NCI-H460 (cell line): ENCODE measurements around the gene INSIG1. TPM values are rescaled to one million over a fixed set of nuclear protein-coding genes. Genes with fewer than 3 reads are reported as not detected.
A peak's percentile ranks its signal among the peaks of the same experiment; 100 is the strongest.

Source experiments
- DNase-seq: peaks from one replicate; pipeline ENCODE4 v3.0.0-alpha.2; 2016; ENCODE audit warnings: low read depth; ENCODE audit errors: extremely low read depth
- total RNA-seq: library from RNA; depleted of rRNA; stranded (reverse); fragments of >200 nt; shearing (Covaris generic); gene quantifications from 2 replicates; pipeline ENCODE4 v1.2.3, GENCODE V29; 2014

INSIG1 gene
- total RNA-seq, 1 experiment from 2014 or later, result 19.0 TPM

DNA sequence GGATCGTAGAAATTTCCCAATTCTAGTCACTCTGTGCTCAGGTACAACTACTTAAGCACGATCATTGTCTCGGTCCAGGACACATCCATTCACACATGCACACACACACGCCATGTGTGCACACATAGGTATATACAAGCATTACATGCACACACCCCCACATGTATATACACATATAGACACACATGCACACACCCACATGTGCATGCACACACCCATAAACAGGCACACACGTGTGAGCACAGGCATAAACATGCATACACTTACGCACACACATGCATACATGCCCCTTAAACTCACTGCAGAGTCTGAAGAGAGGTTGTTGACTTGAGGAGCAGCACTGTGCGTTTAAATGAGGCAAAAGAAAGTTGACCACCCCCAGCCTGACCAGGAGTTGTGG is 32.5 kb upstream of the INSIG1 start:
- no peak for DNase-seq

DNA sequence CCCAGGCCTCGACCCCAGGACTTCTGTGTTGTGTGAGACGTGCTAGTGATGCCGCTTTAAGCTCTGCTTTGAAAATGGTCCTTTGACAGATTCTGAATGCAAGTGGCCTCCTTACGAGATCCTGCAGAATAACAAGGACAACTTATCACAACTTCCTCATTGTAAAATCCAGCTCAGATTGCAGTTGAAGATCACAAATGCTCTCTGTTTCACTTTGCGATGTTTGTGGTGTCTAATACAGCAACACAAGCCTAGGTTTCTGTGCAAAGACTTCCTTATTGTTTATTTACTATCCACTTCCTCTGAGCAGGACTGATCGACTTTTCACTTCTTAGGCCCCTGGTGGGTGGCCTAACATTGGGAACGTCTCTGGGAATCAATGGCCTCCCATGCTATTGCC is 31.7 kb upstream of the INSIG1 start:
- DNase-seq, result no peak

DNA sequence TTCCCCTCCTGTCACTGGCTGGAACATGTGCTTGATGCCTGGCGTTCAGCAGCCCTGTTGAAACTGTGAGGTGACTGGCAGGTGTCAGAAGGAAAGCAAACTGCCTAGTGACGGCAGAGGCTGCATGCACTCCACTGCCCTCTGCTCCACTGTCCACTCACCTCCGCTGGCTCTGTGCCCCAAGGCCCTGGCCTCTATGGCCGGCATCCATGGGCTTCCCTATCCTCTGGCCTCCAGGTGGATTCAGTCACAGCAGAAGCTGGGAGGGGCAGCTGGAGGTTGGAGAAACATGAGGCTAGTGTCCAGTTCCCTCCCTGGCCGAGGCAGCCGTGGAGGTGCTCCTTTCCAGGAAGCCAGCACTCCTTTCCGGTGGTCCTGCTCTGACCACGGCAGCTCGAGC is 31.2 kb upstream of the INSIG1 start:
- no peak for DNase-seq

DNA sequence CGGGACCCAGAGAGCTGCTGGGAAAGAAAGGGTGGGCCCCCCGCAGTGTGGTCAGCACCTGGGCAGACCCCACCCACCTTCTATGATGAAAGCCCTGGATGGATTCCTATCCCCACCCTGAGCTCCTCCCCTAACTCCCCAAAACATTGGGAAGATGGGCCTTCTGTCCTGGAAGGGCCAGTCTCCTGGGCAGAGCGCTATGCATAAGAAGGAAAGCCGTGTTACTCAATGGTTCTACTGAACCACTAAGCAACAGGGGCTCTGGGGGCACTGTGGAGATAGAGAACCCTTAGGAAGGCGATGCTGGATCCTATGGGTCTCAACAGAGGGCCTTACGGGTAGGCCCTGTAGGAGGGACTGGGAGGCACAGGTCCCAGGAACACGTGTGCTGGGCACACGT is 30.7 kb upstream of the INSIG1 start:
- DNase-seq, result no peak

DNA sequence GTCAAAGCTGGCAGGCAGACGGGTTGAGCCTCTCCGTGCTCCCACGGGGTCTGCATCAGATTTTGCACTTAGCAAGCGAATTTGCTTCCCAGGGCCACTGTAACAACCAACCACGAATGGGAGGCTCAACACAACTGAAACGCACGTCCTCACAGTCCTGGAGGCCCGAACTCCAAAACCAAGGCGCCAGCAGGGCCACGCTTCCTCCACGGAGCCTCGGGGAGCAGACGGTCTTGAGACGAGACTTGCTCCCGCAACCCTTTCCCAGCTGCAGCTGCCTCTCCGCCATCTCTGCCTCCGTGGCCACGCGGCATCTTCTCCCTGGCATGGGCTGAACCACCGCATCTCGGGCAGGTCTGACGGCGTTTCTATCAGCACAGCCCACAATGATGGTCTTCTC is 30.2 kb upstream of the INSIG1 start:
- DNase-seq, result no peak

DNA sequence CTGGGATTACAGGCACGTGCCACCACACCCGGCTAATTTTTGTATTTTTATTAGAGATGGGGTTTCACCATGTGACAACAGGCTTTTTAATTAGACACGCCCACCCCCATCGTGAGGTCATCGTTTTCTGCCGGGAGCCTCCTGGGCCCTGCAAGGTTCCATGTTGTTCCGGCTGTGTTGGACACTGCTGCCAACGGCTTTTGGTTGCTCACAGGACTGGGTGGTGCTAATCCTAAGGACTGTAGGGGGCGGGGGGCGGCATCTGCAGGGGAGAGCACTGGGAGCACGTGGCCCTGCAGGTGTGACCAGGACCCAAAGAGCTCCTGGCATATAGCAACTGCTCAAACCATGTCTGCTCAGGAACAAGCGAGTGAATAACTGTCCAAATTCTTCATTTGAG is 29.5 kb upstream of the INSIG1 start:
- no peak for DNase-seq

DNA sequence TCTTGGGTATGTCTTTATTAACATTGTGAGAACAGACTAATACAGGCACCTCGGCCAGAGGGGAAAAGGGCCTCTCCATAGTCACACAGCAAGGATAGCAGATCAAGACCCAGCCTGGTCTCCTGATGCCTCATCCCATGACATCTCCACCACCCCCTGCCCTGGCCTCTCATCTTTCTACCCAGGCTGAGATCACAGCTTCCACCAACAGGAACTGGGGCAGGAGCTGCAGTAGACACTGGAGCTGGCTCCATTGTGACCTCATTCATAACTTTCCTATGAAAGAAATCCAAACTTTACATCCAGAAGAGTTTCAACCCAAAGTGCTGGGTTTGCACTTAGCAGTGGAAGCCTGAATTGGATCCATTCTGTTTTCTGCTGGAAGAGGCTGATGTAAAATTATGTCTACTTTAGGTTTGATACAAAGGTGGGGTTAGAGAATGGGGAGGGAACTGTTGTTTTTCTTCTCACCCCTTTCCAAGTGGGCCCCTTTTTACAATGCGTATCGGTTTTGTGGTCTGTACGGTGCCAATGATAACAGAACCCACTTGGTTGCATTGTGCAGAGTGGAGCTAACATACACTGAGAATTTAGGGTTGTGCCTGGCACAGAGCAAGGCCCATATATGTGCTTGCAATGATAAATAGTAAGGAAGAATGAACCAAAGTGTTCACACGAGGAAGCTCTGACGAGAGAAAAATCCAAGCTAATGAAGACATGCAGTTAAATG is 28.6 kb upstream of the INSIG1 start:
- no peak for DNase-seq

DNA sequence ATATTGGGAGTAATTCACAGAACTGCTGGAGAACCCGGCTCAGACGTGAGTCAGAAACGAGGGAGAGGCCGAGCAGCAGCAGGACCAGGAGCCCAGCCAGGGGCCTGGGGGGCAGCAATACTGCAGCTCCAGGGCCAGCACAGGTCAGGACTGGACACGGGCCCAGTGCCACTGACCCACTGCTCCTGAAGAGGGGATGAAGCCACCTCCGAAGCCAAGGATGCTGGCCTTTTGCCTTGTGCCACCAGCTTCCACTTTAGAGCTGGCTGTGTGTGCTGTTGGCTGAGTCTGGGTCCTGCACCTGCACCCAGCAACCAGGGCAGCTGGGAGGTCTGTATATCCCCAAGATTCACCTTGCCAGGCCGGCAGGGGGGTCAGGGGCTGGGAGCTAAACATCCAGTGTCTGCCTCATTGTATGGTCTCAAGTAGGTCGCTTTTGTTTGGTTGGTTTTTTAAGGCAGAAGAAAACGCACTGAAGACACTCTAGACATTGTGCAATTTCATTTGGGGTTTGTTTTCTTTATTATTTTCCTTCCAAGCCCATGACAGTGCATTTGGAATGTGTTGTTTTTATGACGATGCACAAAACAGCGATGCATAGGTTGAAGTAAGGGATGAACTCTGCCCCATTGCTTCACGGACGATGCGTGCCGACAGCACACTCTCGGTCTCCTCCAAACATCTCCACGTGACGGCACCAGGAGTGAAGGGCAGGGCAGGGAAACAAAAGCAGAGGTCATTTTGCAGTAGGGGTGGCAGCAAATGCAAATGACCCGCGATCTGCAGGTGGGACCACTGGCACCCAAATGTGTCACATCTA is 27.7 kb upstream of the INSIG1 start:
- DNase-seq, result peak; percentile 38

DNA sequence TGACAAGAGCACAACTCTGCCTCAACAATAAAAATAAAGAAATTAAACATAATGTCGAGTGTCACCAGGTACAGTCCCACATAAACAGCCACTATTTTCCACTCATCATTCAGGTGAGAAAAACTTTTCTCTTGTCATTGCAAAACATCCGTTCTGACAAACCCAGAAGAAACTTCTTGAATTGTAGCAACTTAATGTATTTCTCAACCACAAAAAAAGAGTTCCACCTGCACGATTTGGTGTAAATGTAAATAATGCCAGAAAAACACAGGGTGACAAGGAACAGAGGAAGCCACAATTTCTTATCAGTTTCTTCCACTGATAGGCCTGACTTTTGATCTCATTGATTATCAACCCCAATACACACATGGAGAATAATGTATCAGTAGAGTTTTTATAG is 26.8 kb upstream of the INSIG1 start:
- no peak for DNase-seq

DNA sequence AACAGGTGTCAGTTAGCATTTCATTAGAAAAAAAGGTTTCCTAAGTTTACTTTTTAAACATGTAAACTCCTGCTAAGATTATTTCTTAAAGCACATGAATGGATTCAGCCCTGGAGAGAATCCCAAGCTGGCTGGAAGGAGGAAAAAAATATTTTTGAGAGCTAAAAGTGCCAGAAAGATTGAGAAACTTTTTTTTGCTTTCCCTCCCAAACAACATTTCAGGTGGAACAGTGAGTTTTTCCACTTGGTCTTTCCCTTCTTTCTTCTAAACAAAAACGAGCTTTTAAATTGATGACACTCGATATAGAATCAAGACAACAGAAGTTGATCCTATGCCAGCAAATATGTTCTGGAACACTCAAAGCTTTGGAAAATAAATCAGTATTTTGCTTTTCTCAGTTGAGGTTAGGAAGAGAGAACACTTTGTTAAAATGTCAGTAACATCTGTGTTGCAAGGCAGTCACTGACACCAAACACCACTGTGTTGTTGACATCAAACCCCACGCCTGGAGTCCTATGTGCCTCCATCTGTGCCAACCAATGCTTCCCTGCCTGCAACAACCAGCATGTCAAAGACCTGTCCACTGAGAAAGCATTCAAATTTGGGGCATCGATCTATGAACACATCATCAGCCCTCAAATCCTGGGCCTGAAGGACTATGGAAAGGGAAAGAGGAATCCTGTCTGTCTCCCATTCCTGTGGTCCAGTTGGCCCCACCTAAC is 22.9 kb upstream of the INSIG1 start:
- no peak for DNase-seq

DNA sequence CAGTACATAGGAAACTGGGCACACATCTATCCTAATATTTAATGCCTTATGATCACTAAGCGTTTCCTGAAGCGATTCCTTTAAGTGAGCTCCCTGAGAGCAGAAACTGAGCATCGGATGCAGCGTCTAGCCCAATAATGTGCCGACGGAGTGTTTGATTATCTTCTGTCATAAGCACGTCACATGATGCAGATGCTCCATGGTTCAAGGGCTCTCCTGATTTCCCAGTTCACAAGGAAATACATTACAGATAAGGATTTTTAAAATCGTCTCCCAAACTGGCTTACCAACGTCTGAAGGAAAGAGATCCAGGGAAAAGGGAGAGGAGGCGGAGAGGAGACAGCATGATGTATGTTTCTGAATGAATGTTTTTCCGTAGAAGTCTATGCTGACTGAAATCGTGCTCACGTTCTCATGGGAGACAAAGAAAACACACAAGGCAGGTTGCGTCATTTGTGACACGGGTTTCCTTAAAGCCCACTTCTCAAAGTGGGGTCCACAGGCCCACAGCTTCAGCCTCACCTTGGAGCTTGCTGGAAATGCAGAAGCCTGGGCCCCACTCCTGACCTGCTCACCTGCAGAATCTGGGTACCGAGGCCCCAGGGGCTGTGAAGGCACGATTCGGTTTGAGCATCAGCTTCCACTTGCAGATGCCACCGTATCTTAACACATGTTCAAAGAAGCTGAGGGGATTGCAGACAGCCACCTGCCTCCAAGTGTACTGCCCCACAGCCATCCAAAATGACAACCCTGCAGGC is 21.5 kb upstream of the INSIG1 start:
- DNase-seq, result no peak

DNA sequence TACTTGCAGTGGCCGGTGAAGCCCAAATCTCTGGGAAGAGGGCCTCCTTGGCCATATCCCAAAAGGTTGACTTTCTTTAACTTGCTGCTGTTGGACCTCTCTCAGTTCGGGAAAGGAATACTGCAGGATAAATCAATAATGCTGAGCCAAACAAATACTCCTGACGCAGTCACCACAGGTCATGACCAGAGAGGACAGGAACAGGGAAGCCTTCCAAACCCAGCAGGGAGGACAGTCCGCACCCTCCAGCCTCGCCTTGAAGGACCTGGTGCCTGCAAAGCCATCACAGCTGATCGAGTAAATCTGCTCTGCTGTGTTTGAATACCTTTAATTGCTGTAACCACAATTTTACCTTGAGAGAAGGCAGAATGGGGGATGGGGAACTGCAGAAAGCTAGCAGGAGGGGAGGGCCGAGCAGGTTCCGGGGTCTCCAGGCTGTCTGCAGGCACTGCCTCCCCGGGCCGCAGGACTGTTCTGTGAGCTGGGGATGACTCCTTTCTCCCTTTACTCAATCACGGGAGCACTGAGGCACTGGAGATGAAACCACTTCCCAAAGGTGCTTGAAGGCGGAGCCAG is 20.8 kb upstream of the INSIG1 start:
- no peak for DNase-seq

DNA sequence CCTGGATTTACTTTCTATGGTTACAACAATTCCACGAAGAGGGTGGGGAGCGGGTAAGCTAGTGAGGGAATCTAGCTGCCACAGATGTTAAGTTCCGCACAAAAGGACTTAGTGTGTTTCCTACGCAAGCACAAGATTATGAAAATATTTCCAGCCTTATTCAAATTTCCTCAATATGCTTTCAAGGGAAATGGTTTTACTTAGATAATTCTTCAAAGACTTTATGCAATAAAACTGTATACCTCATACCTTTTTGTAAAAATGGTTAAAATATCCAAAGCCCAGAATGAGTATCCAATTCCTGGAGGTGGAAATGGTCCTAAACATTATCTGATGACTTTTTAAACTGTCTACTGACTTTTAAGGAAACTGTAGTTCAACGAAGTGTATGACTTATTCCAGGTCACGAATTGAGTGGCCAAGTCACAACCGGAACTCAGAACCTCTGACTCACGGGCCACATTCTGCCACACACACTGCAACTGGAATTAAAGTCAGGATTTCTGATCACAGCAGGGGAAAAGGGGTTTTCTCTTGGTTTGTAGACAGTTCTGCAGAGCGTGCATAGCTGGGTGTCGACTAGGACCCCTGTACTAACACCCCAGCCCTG is 20.2 kb upstream of the INSIG1 start:
- no peak for DNase-seq

DNA sequence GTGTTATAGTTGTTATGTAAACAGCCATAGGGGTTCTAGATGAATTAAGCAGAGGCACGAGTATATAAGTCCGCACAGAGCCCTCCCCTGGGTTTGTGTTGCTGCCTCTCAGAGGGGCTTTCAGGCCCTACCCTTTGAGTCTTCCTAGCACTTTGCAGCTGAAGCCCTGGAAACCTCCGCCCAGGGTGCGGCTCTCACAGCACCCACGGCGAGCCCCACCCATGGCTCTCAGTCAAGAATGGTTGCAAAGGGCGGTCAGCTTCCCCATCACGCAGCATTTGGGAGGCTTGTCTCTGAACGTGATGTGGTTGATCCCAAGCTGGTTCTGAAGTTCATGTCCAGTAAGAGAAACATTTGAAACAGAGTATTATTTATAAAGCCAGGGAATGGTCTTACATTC is 18.8 kb upstream of the INSIG1 start:
- DNase-seq, result no peak

DNA sequence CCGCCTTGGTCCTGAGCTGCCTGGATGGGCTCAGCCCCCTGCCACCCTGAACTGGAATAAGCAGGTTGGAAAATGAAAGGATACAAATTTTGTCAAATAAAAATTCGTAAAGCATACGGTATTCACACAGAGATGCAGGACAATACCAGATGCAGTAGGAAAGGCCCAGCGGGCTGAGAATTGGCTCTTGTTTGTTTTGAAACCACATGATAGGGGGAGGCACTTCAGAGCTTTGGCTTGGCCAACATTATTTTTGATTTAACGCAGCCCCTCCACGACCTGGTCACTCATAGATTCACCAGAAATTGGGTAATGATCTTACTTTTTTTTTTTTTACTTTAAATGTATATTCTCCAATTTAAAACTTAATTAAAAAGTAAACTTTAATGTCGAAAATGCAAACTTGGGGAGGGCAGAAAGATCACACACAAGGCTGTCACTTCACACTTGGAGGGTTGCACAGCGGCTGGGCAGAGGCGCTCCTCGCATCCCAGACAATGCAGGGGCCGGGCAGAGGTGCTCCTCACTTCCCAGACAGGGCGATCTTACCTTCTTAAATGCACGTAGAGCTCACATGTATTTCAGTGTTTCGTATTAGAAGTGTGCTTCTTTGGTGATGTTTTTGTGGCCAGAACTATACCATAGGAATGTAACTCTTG is 17.8 kb upstream of the INSIG1 start:
- DNase-seq, result no peak

DNA sequence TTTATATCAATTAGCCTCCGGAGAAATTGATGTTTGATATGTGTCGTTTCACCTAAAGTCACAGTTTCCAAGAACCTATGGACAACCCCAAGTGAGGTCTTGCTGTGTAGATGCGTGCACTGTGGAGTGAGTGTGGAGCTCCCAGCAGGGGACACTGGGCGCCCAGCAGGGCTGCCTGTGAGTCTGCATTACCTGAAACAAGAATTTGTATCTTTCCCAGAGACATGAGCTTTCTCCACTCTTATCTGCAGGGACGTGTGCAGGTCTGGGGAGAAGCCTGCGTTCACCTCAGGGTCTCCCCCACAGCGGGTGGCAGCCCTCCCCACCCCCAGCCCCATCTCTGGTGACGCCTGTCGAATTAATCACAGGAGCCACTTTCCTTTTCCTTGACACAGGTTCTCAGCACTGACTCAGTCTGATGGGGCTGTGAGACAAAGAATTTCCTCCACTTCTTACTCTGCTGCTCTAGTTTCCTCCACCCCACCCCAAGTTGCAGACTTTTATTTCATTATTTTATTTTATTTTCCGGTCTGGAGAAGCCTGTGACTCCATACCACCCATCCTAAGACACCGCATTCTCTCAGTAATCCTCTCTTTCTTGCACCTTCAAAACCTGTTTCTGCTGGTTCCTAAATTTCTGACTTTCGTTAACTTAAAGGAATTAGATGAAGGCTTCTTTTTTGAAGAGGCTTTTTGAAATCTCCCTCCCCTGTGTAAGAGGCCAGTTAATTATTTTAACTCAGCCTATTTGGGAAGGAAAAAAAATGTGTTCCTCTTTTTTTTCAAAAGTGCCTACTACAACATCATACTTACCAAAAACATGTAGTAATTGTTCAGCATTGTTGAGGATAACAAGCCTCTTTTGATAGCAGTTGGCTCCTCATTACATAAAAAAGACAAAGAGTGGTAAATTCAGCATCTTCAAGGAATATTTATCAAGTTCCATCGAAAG is 17.0 kb upstream of the INSIG1 start:
- no peak for DNase-seq

DNA sequence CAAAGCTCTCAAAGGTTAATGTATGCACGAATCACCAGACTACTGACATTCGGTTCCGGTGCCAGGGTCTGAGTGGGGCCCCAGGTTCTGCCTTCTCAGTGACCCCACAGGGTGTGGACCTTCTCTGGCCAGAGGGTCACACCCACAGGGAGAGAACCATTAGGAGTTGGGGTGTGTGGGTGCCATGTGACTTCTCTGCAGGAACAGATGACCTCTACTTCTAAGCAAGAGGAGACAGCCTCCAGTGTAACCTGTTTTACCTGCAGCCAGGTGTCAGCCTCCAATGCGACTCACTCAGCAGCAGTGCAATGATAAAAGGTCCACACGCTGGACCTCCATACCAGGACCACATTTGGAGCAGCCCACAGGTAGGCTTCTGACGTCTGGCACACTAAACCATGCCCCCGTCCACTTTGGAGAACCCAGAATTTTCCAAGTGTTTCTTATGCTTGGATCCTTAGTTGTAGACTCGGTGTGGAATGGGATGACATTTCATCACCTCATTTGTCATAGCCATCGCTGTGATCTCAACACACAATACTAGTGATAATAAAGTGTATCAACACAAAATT is 16.2 kb upstream of the INSIG1 start:
- no peak for DNase-seq

DNA sequence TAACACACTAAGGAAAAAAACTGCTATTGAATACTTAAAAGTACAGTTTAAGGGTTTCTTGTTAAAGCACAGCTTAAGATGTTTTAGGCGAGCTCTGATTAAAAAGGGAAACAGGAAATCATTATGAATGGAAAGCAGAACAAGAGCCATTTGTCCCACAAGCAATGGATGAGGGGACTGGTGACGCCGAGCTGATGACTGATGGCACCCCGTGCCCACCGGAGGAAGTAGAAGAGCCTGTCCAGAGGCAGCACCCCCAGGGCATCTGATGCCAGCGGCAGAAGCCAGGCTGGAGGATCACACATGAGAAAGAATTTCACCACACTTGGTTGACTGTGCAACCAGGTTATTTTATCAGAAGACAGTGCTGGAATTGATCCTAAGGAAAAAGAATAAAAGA is 15.0 kb upstream of the INSIG1 start:
- no peak for DNase-seq
